MM.1S (cell line): Measurements from ENCODE around the gene SCNN1B.

Experiments
- EZH2 ChIP-seq: fragments of 300-600 bp; sonication (generic); optimal IDR thresholded peaks from 2 replicates; pipeline ENCODE3; 2017; ENCODE audit warnings: low read depth, mild to moderate bottlenecking, antibody characterized with exemption, low read length, mixed read lengths
- EZH2phosphoT487 ChIP-seq: fragments of 300-600 bp; sonication (generic); IDR thresholded peaks from 2 replicates; pipeline ENCODE4 v1.6.1; 2018; ENCODE audit warnings: antibody characterized with exemption, low read length
- TF ChIP-seq, protein P1 (sequence below): fragments of 300-600 bp; sonication (generic); IDR thresholded peaks from 2 replicates; pipeline ENCODE4 v1.5.1; 2016; ENCODE audit warnings: antibody characterized with exemption, low read length, mixed read lengths

DNA sequence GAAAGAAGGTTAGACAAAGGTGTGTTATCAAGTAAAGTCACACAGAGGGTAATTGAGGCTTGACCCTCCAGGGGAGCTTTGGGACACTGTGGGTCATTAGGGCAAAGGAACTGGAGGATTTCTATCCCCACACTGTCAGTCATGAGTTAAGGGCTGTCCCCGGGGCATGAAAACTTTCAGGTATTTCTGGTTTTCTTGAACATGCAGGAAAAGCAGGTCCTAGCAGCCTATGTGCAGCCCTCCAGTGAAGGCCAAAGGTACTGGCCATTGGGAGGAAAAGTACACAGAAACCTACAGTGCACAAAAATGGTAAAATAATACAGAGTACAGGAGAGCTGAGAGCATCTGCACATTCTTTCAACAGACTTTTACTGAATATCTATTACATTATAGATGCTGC is 44.4 kb upstream of the SCNN1B start:
- TF ChIP-seq, protein P1, sequence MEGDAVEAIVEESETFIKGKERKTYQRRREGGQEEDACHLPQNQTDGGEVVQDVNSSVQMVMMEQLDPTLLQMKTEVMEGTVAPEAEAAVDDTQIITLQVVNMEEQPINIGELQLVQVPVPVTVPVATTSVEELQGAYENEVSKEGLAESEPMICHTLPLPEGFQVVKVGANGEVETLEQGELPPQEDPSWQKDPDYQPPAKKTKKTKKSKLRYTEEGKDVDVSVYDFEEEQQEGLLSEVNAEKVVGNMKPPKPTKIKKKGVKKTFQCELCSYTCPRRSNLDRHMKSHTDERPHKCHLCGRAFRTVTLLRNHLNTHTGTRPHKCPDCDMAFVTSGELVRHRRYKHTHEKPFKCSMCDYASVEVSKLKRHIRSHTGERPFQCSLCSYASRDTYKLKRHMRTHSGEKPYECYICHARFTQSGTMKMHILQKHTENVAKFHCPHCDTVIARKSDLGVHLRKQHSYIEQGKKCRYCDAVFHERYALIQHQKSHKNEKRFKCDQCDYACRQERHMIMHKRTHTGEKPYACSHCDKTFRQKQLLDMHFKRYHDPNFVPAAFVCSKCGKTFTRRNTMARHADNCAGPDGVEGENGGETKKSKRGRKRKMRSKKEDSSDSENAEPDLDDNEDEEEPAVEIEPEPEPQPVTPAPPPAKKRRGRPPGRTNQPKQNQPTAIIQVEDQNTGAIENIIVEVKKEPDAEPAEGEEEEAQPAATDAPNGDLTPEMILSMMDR: no peak
- TF ChIP-seq EZH2 (no peak), EZH2phosphoT487 (no peak)
